ENCODE data around the gene CSRNP3.

Gene CSRNP3

GRCh38 chr2:165436559-165436958, 32.9 kb upstream of the CSRNP3 start:
- Histone ChIP-seq H3K9ac (ENCODE audit: low read depth in 1 of 2, low read length in 2 of 2) (no peak overlapping the region), H3K4me3 (ENCODE audit: low read depth in 1 of 2, low read length in 2 of 2) (no peak overlapping the region), H3K36me3 (ENCODE audit: control insufficient read depth in 1 of 2, insufficient read depth in 2 of 2, low read length in 2 of 2) (no peaks in the 10 kb centered on the region), H3K27me3 (ENCODE audit: control insufficient read depth in 1 of 2, insufficient read depth in 2 of 2, low read length in 2 of 2) (no peaks in the 10 kb centered on the region), H3K27ac (ENCODE audit: low read depth, low read length) (no peak overlapping the region), H3K4me1 (ENCODE audit: control insufficient read depth in 1 of 2, insufficient read depth in 2 of 2, low read length in 2 of 2) (no peaks in the 10 kb centered on the region), H3K9me3 (ENCODE audit: control insufficient read depth in 1 of 2, low read length in 2 of 2) (no peaks in the 10 kb centered on the region)

- Histone ChIP-seq H3K9me3 (ENCODE audit: control insufficient read depth in 1 of 2, low read length in 2 of 2) (no peaks in the 10 kb centered on the region), H3K27me3 (ENCODE audit: control insufficient read depth in 1 of 2, insufficient read depth in 2 of 2, low read length in 2 of 2) (no peaks in the 10 kb centered on the region), H3K36me3 (ENCODE audit: control insufficient read depth in 1 of 2, insufficient read depth in 2 of 2, low read length in 2 of 2) (no peaks in the 10 kb centered on the region), H3K27ac (ENCODE audit: low read depth, low read length) (no peak overlapping the region), H3K4me1 (ENCODE audit: control insufficient read depth in 1 of 2, insufficient read depth in 2 of 2, low read length in 2 of 2) (no peaks in the 10 kb centered on the region), H3K4me3 (ENCODE audit: low read depth in 1 of 2, low read length in 2 of 2) (no peak overlapping the region), H3K9ac (ENCODE audit: low read depth in 1 of 2, low read length in 2 of 2) (no peak overlapping the region)
Observed at GRCh38 chr2:165440367-165440766, 29.1 kb upstream of the CSRNP3 start.

- Histone ChIP-seq H3K36me3 (ENCODE audit: control insufficient read depth in 1 of 2, insufficient read depth in 2 of 2, low read length in 2 of 2) (no peaks in the 10 kb centered on the region), H3K9ac (ENCODE audit: low read depth in 1 of 2, low read length in 2 of 2) (no peak overlapping the region), H3K27me3 (ENCODE audit: control insufficient read depth in 1 of 2, insufficient read depth in 2 of 2, low read length in 2 of 2) (no peaks in the 10 kb centered on the region), H3K27ac (ENCODE audit: low read depth, low read length) (no peak overlapping the region), H3K4me1 (ENCODE audit: control insufficient read depth in 1 of 2, insufficient read depth in 2 of 2, low read length in 2 of 2) (no peaks in the 10 kb centered on the region), H3K4me3 (ENCODE audit: low read depth in 1 of 2, low read length in 2 of 2) (no peak overlapping the region), H3K9me3 (ENCODE audit: control insufficient read depth in 1 of 2, low read length in 2 of 2) (no peaks in the 10 kb centered on the region)
Observed at GRCh38 chr2:165443511-165443910, 26.0 kb upstream of the CSRNP3 start.

- no peaks in the 10 kb centered on the region for H3K9me3 ChIP-seq (ENCODE audit: control insufficient read depth in 1 of 2, low read length in 2 of 2)
- H3K36me3 ChIP-seq (ENCODE audit: control insufficient read depth in 1 of 2, insufficient read depth in 2 of 2, low read length in 2 of 2), result no peaks in the 10 kb centered on the region
- H3K4me1 ChIP-seq (ENCODE audit: control insufficient read depth in 1 of 2, insufficient read depth in 2 of 2, low read length in 2 of 2), result no peaks in the 10 kb centered on the region
- no peak overlapping the region for H3K4me3 ChIP-seq (ENCODE audit: low read depth in 1 of 2, low read length in 2 of 2)
- H3K9ac ChIP-seq (ENCODE audit: low read depth in 1 of 2, low read length in 2 of 2), result no peak overlapping the region
- H3K27me3 ChIP-seq (ENCODE audit: control insufficient read depth in 1 of 2, insufficient read depth in 2 of 2, low read length in 2 of 2), result no peaks in the 10 kb centered on the region
- no peak overlapping the region for H3K27ac ChIP-seq (ENCODE audit: low read depth, low read length)
Observed at GRCh38 chr2:165448406-165448805, 21.1 kb upstream of the CSRNP3 start.

- Histone ChIP-seq H3K27me3 (ENCODE audit: control insufficient read depth in 1 of 2, insufficient read depth in 2 of 2, low read length in 2 of 2) (no peaks in the 10 kb centered on the region), H3K9me3 (ENCODE audit: control insufficient read depth in 1 of 2, low read length in 2 of 2) (no peaks in the 10 kb centered on the region)
Observed at GRCh38 chr2:165450156-165450555, 19.3 kb upstream of the CSRNP3 start.

GRCh38 chr2:165452327-165452726, 17.2 kb upstream of the CSRNP3 start:
- H3K27me3 ChIP-seq (ENCODE audit: control insufficient read depth in 1 of 2, insufficient read depth in 2 of 2, low read length in 2 of 2), result no peaks in the 10 kb centered on the region
- H3K4me3 ChIP-seq (ENCODE audit: low read depth in 1 of 2, low read length in 2 of 2), result no peak overlapping the region
- H3K4me1 ChIP-seq (ENCODE audit: control insufficient read depth in 1 of 2, insufficient read depth in 2 of 2, low read length in 2 of 2), result no peaks in the 10 kb centered on the region
- no peak overlapping the region for H3K27ac ChIP-seq (ENCODE audit: low read depth, low read length)
- no peak overlapping the region for H3K9ac ChIP-seq (ENCODE audit: low read depth in 1 of 2, low read length in 2 of 2)
- no peaks in the 10 kb centered on the region for H3K36me3 ChIP-seq (ENCODE audit: control insufficient read depth in 1 of 2, insufficient read depth in 2 of 2, low read length in 2 of 2)
- H3K9me3 ChIP-seq (ENCODE audit: control insufficient read depth in 1 of 2, low read length in 2 of 2), result no peaks in the 10 kb centered on the region

More at GRCh38 chr2:165450156-165450555, 19.3 kb upstream of the CSRNP3 start:
- Histone ChIP-seq H3K36me3 (ENCODE audit: control insufficient read depth in 1 of 2, insufficient read depth in 2 of 2, low read length in 2 of 2) (no peaks in the 10 kb centered on the region), H3K27ac (ENCODE audit: low read depth, low read length) (no peak overlapping the region), H3K4me1 (ENCODE audit: control insufficient read depth in 1 of 2, insufficient read depth in 2 of 2, low read length in 2 of 2) (no peaks in the 10 kb centered on the region), H3K4me3 (ENCODE audit: low read depth in 1 of 2, low read length in 2 of 2) (no peak overlapping the region), H3K9ac (ENCODE audit: low read depth in 1 of 2, low read length in 2 of 2) (no peak overlapping the region)

GRCh38 chr2:165453561-165454094, 15.9 kb upstream of the CSRNP3 start:
- Histone ChIP-seq H3K9me3 (ENCODE audit: control insufficient read depth in 1 of 2, low read length in 2 of 2) (no peaks in the 10 kb centered on the region), H3K4me1 (ENCODE audit: control insufficient read depth in 1 of 2, insufficient read depth in 2 of 2, low read length in 2 of 2) (no peaks in the 10 kb centered on the region), H3K9ac (ENCODE audit: low read depth in 1 of 2, low read length in 2 of 2) (no peak overlapping the region), H3K36me3 (ENCODE audit: control insufficient read depth in 1 of 2, insufficient read depth in 2 of 2, low read length in 2 of 2) (no peaks in the 10 kb centered on the region), H3K4me3 (ENCODE audit: low read depth in 1 of 2, low read length in 2 of 2) (no peak overlapping the region), H3K27me3 (ENCODE audit: control insufficient read depth in 1 of 2, insufficient read depth in 2 of 2, low read length in 2 of 2) (no peaks in the 10 kb centered on the region), H3K27ac (ENCODE audit: low read depth, low read length) (no peak overlapping the region)

GRCh38 chr2:165454905-165455304, 14.6 kb upstream of the CSRNP3 start:
- Histone ChIP-seq H3K27me3 (ENCODE audit: control insufficient read depth in 1 of 2, insufficient read depth in 2 of 2, low read length in 2 of 2) (no peaks in the 10 kb centered on the region), H3K4me3 (ENCODE audit: low read depth in 1 of 2, low read length in 2 of 2) (no peak overlapping the region), H3K9me3 (ENCODE audit: control insufficient read depth in 1 of 2, low read length in 2 of 2) (no peaks in the 10 kb centered on the region), H3K27ac (ENCODE audit: low read depth, low read length) (no peak overlapping the region), H3K9ac (ENCODE audit: low read depth in 1 of 2, low read length in 2 of 2) (no peak overlapping the region), H3K36me3 (ENCODE audit: control insufficient read depth in 1 of 2, insufficient read depth in 2 of 2, low read length in 2 of 2) (no peaks in the 10 kb centered on the region), H3K4me1 (ENCODE audit: control insufficient read depth in 1 of 2, insufficient read depth in 2 of 2, low read length in 2 of 2) (no peaks in the 10 kb centered on the region)

GRCh38 chr2:165456027-165456426, 13.5 kb upstream of the CSRNP3 start:
- H3K27me3 ChIP-seq (ENCODE audit: control insufficient read depth in 1 of 2, insufficient read depth in 2 of 2, low read length in 2 of 2), result no peaks in the 10 kb centered on the region
- H3K36me3 ChIP-seq (ENCODE audit: control insufficient read depth in 1 of 2, insufficient read depth in 2 of 2, low read length in 2 of 2), result no peaks in the 10 kb centered on the region
- no peaks in the 10 kb centered on the region for H3K4me1 ChIP-seq (ENCODE audit: control insufficient read depth in 1 of 2, insufficient read depth in 2 of 2, low read length in 2 of 2)
- no peak overlapping the region for H3K9ac ChIP-seq (ENCODE audit: low read depth in 1 of 2, low read length in 2 of 2)
- no peaks in the 10 kb centered on the region for H3K9me3 ChIP-seq (ENCODE audit: control insufficient read depth in 1 of 2, low read length in 2 of 2)
- H3K27ac ChIP-seq (ENCODE audit: low read depth, low read length), result no peak overlapping the region
- no peak overlapping the region for H3K4me3 ChIP-seq (ENCODE audit: low read depth in 1 of 2, low read length in 2 of 2)

GRCh38 chr2:165462443-165462842, 7.1 kb upstream of the CSRNP3 start:
- no peaks in the 10 kb centered on the region for H3K4me1 ChIP-seq (ENCODE audit: control insufficient read depth in 1 of 2, insufficient read depth in 2 of 2, low read length in 2 of 2)
- no peaks in the 10 kb centered on the region for H3K36me3 ChIP-seq (ENCODE audit: control insufficient read depth in 1 of 2, insufficient read depth in 2 of 2, low read length in 2 of 2)
- H3K27me3 ChIP-seq (ENCODE audit: control insufficient read depth in 1 of 2, insufficient read depth in 2 of 2, low read length in 2 of 2), result no peaks in the 10 kb centered on the region

GRCh38 chr2:165466386-165466785, 3.1 kb upstream of the CSRNP3 start:
- Histone ChIP-seq H3K4me1 (ENCODE audit: control insufficient read depth in 1 of 2, insufficient read depth in 2 of 2, low read length in 2 of 2) (no peaks in the 10 kb centered on the region), H3K9ac (ENCODE audit: low read depth in 1 of 2, low read length in 2 of 2) (no peak overlapping the region), H3K27me3 (ENCODE audit: control insufficient read depth in 1 of 2, insufficient read depth in 2 of 2, low read length in 2 of 2) (no peaks in the 10 kb centered on the region), H3K36me3 (ENCODE audit: control insufficient read depth in 1 of 2, insufficient read depth in 2 of 2, low read length in 2 of 2) (no peaks in the 10 kb centered on the region), H3K9me3 (ENCODE audit: control insufficient read depth in 1 of 2, low read length in 2 of 2) (no peaks in the 10 kb centered on the region), H3K4me3 (ENCODE audit: low read depth in 1 of 2, low read length in 2 of 2) (no peak overlapping the region), H3K27ac (ENCODE audit: low read depth, low read length) (no peak overlapping the region)

More at GRCh38 chr2:165462443-165462842, 7.1 kb upstream of the CSRNP3 start:
- Histone ChIP-seq H3K4me3 (ENCODE audit: low read depth in 1 of 2, low read length in 2 of 2) (no peak overlapping the region), H3K9ac (ENCODE audit: low read depth in 1 of 2, low read length in 2 of 2) (no peak overlapping the region), H3K27ac (ENCODE audit: low read depth, low read length) (no peak overlapping the region), H3K9me3 (ENCODE audit: control insufficient read depth in 1 of 2, low read length in 2 of 2) (no peaks in the 10 kb centered on the region)
